Karpas-422 (cell line): ENCODE measurements around the gene ZNF319. TPM values are rescaled to one million over a fixed set of nuclear protein-coding genes. Genes with fewer than 3 reads are reported as not detected.
"Not testable (repeated sequence)": the region's sequence is repeated elsewhere in the genome, so short reads cannot be mapped to it uniquely, and the experiment has no call there.

Source experiments
- DNase-seq: peaks from one replicate; pipeline ENCODE4 v3.0.0-alpha.2; 2015
- H2AFZ ChIP-seq: fragments of 200-600 bp; sonication (generic); 2 replicates; pipeline ENCODE4 v1.6.1; 2014; ENCODE audit warnings: antibody characterized with exemption, low read length, mixed read lengths
- H3K27ac ChIP-seq: fragments of 200-600 bp; sonication (generic); 2 replicates; pipeline ENCODE4 v1.5.1; 2014; ENCODE audit warnings: mild to moderate bottlenecking, low read length, moderate library complexity
- H3K27me3 ChIP-seq: fragments of 200-600 bp; sonication (generic); 2 replicates; pipeline ENCODE4 v1.6.1; 2014; ENCODE audit warnings: low read length, mixed read lengths
- H3K36me3 ChIP-seq: fragments of 200-600 bp; sonication (generic); 2 replicates; pipeline ENCODE4 v1.6.1; 2014; ENCODE audit warnings: low read length, mixed read lengths; ENCODE audit not compliant: insufficient read depth
- H3K4me1 ChIP-seq: fragments of 200-600 bp; sonication (generic); 2 replicates; pipeline ENCODE4 v1.6.1; 2014; ENCODE audit warnings: mild to moderate bottlenecking, low read length, mixed read lengths
- H3K4me2 ChIP-seq: fragments of 200-600 bp; sonication (generic); 2 replicates; pipeline ENCODE4 v1.6.1; 2014; ENCODE audit warnings: low read length, low read depth, mild to moderate bottlenecking; ENCODE audit not compliant: poor library complexity, severe bottlenecking
- H3K4me3 ChIP-seq: fragments of 200-600 bp; sonication (generic); 2 replicates; pipeline ENCODE4 v1.5.1; 2014; ENCODE audit warnings: mild to moderate bottlenecking, antibody characterized with exemption, low read length, mixed read lengths
- H3K79me2 ChIP-seq: fragments of 200-600 bp; sonication (generic); 2 replicates; pipeline ENCODE4 v1.6.1; 2014; ENCODE audit warnings: mild to moderate bottlenecking, low read length, mixed read lengths
- H3K9ac ChIP-seq: fragments of 200-600 bp; sonication (generic); 2 replicates; pipeline ENCODE4 v1.6.0; 2014; ENCODE audit warnings: low read length
- H3K9me2 ChIP-seq: fragments of 200-600 bp; sonication (generic), shearing (Covaris generic); replicated peaks from 2 replicates; pipeline ENCODE4 v1.6.0; 2014; ENCODE audit warnings: mild to moderate bottlenecking, low read length, moderate library complexity; ENCODE audit not compliant: insufficient read depth
- H3K9me3 ChIP-seq: fragments of 300-700, 200-600 bp; sonication (generic); 2 replicates; pipeline ENCODE4 v1.6.1; 2014; ENCODE audit warnings: low read length, mixed read lengths
- H4K20me1 ChIP-seq: fragments of 200-600 bp; sonication (generic); 2 replicates; pipeline ENCODE4 v1.6.1; 2014; ENCODE audit warnings: mild to moderate bottlenecking, antibody characterized with exemption, low read length, low read depth; ENCODE audit not compliant: insufficient read depth
- total RNA-seq: library from RNA; depleted of rRNA; stranded (reverse); fragments of >200 nt; shearing (Covaris generic); gene quantifications from 2 replicates; pipeline ENCODE4 v1.2.3, GENCODE V29; 2014; ENCODE audit warnings: low replicate concordance

ZNF319 gene
- total RNA-seq, 1 experiment from 2014 or later, result 3.7 TPM

DNA sequence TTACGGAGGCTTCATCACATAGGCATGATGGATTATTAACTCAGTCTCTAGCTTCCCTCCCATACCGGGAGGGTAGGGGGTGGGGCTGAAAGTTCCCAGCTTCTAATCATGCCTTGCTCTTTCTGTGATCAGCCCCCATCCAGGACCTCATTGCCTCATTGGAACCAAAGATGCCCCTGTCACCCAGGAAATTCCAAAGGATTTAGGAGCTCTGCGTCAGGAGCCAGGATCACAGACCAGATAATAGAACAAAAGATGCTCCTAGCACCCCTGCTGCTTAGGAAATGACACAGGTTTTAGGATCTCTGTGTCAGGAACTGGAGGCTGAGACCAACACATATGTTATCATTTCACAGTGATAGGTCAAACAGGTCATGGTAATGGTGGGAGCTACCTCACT, 10.4 kb upstream of the ZNF319 start:
- Histone ChIP-seq H4K20me1 (no peaks in the 10 kb centered on the region), H3K4me2 (no peak overlapping the region), H3K9ac (no peak overlapping the region), H2AFZ (no peak overlapping the region), H3K4me3 (no peak overlapping the region), H3K4me1 (no peaks in the 10 kb centered on the region), H3K9me3 (no peaks in the 10 kb centered on the region), H3K9me2 (no peaks in the 10 kb centered on the region), H3K36me3 (peaks cover 25% of the 10 kb centered on the region), H3K79me2 (peaks cover 20% of the 10 kb centered on the region), H3K27me3 (no peaks in the 10 kb centered on the region), H3K27ac (no peak overlapping the region)
- no peak for DNase-seq

DNA sequence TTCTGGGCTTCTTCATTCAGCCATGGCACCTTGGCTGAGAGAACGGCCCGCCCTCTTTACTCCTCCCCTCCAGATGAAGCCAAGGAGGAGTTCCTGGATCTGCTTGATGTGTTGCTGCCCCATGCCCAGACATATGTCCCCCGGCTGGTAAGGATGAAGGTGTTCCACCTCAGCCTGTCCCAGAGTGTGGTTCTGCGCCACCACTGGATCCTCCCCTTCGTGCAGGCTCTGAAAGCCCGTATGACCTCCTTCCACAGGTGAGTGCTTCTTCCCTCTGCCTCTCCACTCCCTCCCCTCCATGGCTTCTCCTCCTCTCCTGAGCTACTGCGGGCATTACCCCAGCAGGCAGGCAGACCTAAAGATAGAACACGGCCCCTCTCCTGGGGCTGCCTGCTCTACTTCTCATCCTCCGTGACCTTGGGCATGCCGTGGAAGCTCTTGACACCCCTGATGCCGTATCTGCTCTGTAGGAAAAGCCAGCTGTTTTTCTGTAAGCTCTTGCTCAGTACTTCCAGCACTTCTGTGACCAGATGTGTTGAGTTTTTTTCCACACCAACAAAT, 9.5 kb upstream of the ZNF319 start:
- Histone ChIP-seq H3K4me2 (no peak overlapping the region), H3K4me3 (no peak overlapping the region), H3K36me3 (peaks cover 29% of the 10 kb centered on the region), H3K4me1 (no peaks in the 10 kb centered on the region), H3K9me3 (no peaks in the 10 kb centered on the region), H4K20me1 (no peaks in the 10 kb centered on the region), H3K27me3 (no peaks in the 10 kb centered on the region), H3K79me2 (peaks cover 23% of the 10 kb centered on the region), H3K27ac (no peak overlapping the region), H2AFZ (no peak overlapping the region), H3K9me2 (no peaks in the 10 kb centered on the region), H3K9ac (no peak overlapping the region)
- no peak for DNase-seq

GRCh38 chr16:58004736-58005135, 4.3 kb upstream of the ZNF319 start:
- not testable (repeated sequence) for H3K9me2 ChIP-seq, DNase-seq

GRCh38 chr16:58002936-58003335, 2.5 kb upstream of the ZNF319 start:
- Histone ChIP-seq H3K36me3 (peaks cover 29% of the 10 kb centered on the region), H3K9me2 (no peaks in the 10 kb centered on the region), H3K27ac (no peak overlapping the region), H3K4me2 (peak overlapping the region; percentile 99), H4K20me1 (no peaks in the 10 kb centered on the region), H3K4me1 (peaks cover 42% of the 10 kb centered on the region), H3K27me3 (no peaks in the 10 kb centered on the region), H3K9ac (peak overlapping the region; percentile 90; the same call in 1 of the 2 replicates), H3K79me2 (peaks cover 54% of the 10 kb centered on the region), H2AFZ (no peak overlapping the region), H3K9me3 (no peaks in the 10 kb centered on the region), H3K4me3 (no peak overlapping the region)
- DNase-seq, result no peak

More at GRCh38 chr16:58004736-58005135, 4.3 kb upstream of the ZNF319 start:
- H3K27me3 ChIP-seq, H3K4me2 ChIP-seq, H4K20me1 ChIP-seq, H3K27ac ChIP-seq, H3K4me3 ChIP-seq, H3K9ac ChIP-seq, H2AFZ ChIP-seq, H3K9me3 ChIP-seq: not testable (repeated sequence)
- H3K4me1 ChIP-seq, result peaks cover 32% of the 10 kb centered on the region
- H3K36me3 ChIP-seq, result peaks cover 30% of the 10 kb centered on the region
- peaks cover 52% of the 10 kb centered on the region for H3K79me2 ChIP-seq

- Histone ChIP-seq H3K36me3 (peaks cover 29% of the 10 kb centered on the region), H4K20me1 (no peaks in the 10 kb centered on the region), H2AFZ (no peak overlapping the region), H3K9me3 (no peaks in the 10 kb centered on the region), H3K27me3 (no peaks in the 10 kb centered on the region), H3K9ac (peak overlapping the region; percentile 90), H3K79me2 (peaks cover 53% of the 10 kb centered on the region), H3K27ac (no peak overlapping the region), H3K4me1 (peaks cover 42% of the 10 kb centered on the region), H3K4me2 (peak overlapping the region; percentile 99), H3K9me2 (no peaks in the 10 kb centered on the region), H3K4me3 (peak overlapping the region; percentile 82)
- DNase-seq, result no peak
Measured at GRCh38 chr16:58002416-58002800, 1.9 kb upstream of the ZNF319 start.

DNA sequence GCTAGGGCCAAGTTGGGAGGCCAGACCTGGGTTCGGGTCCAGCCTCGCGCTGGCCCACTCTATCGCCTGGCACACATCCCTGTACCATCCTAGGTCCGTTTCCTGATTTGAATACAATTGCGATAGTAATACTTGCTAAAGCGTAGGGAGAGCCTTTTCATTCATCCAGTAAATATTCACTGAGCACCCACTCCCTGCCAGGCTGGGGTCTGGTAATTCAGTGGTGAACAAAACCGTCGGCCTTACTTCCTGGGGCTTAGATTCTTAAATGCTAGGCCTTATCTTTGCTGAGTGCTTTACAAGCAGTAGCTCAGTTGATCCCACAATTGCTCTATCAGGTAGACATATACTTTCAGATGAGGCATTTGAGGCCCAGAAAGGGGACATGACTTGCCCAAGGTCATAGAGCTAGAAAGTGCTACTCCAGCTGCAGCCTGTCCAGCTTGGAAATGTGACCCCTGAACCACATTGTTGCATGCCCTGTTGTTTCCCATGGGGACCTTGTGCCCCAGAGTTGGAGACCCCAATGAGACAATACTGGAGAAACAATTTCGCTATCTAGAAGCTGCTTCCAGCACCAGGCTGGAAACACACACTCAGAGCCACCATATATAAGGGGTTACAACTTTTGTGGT, 1.4 kb upstream of the ZNF319 start:
- Histone ChIP-seq H3K79me2 (peaks cover 49% of the 10 kb centered on the region), H3K4me2 (peak overlapping the region; percentile 99), H3K27ac (no peak overlapping the region; the same call in 1 of the 2 replicates), H3K9ac (peak overlapping the region; percentile 90), H3K9me2 (no peaks in the 10 kb centered on the region), H3K27me3 (no peaks in the 10 kb centered on the region), H3K4me1 (peaks cover 42% of the 10 kb centered on the region), H3K36me3 (peaks cover 26% of the 10 kb centered on the region), H4K20me1 (no peaks in the 10 kb centered on the region), H3K9me3 (no peaks in the 10 kb centered on the region), H2AFZ (no peak overlapping the region), H3K4me3 (peak overlapping the region; percentile 82)
- peak; percentile 46 for DNase-seq

- no peaks in the 10 kb centered on the region for H4K20me1 ChIP-seq
- peak within 1 kb of the TSS; percentile 75 for H3K27ac ChIP-seq
- peak within 1 kb of the TSS; percentile 90 for H3K9ac ChIP-seq
- H3K36me3 ChIP-seq, result peaks cover 21% of the 10 kb centered on the region
- H3K27me3 ChIP-seq, result no peaks in the 10 kb centered on the region
- H3K4me1 ChIP-seq, result peaks cover 42% of the 10 kb centered on the region
- H3K4me3 ChIP-seq, result peak within 1 kb of the TSS; percentile 82
- peak; percentile 96 for DNase-seq
- H3K79me2 ChIP-seq, result peaks cover 42% of the 10 kb centered on the region
- H3K4me2 ChIP-seq, result peak within 1 kb of the TSS; percentile 99
- H3K9me2 ChIP-seq, result no peaks in the 10 kb centered on the region
- peak within 1 kb of the TSS; percentile 97 for H2AFZ ChIP-seq
- no peaks in the 10 kb centered on the region for H3K9me3 ChIP-seq
Measured at GRCh38 chr16:58000706-58001676, 519 bp upstream of the ZNF319 start, which contains the start of gene USB1. Gene USB1 (plus strand): TSS chr16:58001407. CDS start chr16:58001484, 77 bp downstream.
